ENCODE data around the gene STAB2.

STAB2 gene

GRCh38 chr12:103758310-103759089 lies 171.4 kb downstream of the STAB2 start:
- TF ChIP-seq CTCF (conservative IDR thresholded peaks at IDR 0.05; ENCODE audit: low read depth, low read length), result no peak
- H3K27me3 ChIP-seq (ENCODE audit: insufficient read depth, low read depth), result no peaks in the 10 kb centered on the region
- H3K27ac ChIP-seq, result no peak overlapping the region
- H2AFZ ChIP-seq (ENCODE audit: low read depth), result no peak overlapping the region
- H3K4me2 ChIP-seq, result no peak overlapping the region
- no peak overlapping the region for H3K9ac ChIP-seq
- H3K4me3 ChIP-seq (IDR thresholded peaks at IDR 0.05; ENCODE audit: insufficient read depth, low read depth, low read length), result no peak overlapping the region
- H3K36me3 ChIP-seq (ENCODE audit: insufficient read depth), result no peaks in the 10 kb centered on the region
- no peaks in the 10 kb centered on the region for H4K20me1 ChIP-seq (ENCODE audit: insufficient read depth)
- H3K79me2 ChIP-seq (ENCODE audit: insufficient read depth, low read depth), result no peaks in the 10 kb centered on the region
- no peaks in the 10 kb centered on the region for H3K4me1 ChIP-seq (ENCODE audit: low read depth, poor library complexity, severe bottlenecking)

GRCh38 chr12:103762473-103762872 lies 175.4 kb downstream of the STAB2 start:
- Histone ChIP-seq H3K4me2 (no peak overlapping the region), H3K27me3 (ENCODE audit: insufficient read depth, low read depth) (no peaks in the 10 kb centered on the region), H2AFZ (ENCODE audit: low read depth) (no peak overlapping the region), H3K4me1 (ENCODE audit: low read depth, poor library complexity, severe bottlenecking) (no peaks in the 10 kb centered on the region), H3K36me3 (ENCODE audit: insufficient read depth) (no peaks in the 10 kb centered on the region), H3K27ac (no peak overlapping the region), H3K9ac (no peak overlapping the region), H3K4me3 (IDR thresholded peaks at IDR 0.05; ENCODE audit: insufficient read depth, low read depth, low read length) (no peak overlapping the region), H3K79me2 (ENCODE audit: insufficient read depth, low read depth) (no peaks in the 10 kb centered on the region), H4K20me1 (ENCODE audit: insufficient read depth) (no peaks in the 10 kb centered on the region)
- TF ChIP-seq CTCF (conservative IDR thresholded peaks at IDR 0.05; ENCODE audit: low read depth, low read length), result no peak

- Histone ChIP-seq H4K20me1 (ENCODE audit: insufficient read depth) (no peaks in the 10 kb centered on the region), H3K4me3 (IDR thresholded peaks at IDR 0.05; ENCODE audit: insufficient read depth, low read depth, low read length) (no peak overlapping the region), H3K4me1 (ENCODE audit: low read depth, poor library complexity, severe bottlenecking) (no peaks in the 10 kb centered on the region), H3K36me3 (ENCODE audit: insufficient read depth) (no peaks in the 10 kb centered on the region), H2AFZ (ENCODE audit: low read depth) (no peak overlapping the region), H3K4me2 (no peak overlapping the region), H3K27ac (no peak overlapping the region), H3K79me2 (ENCODE audit: insufficient read depth, low read depth) (no peaks in the 10 kb centered on the region), H3K27me3 (ENCODE audit: insufficient read depth, low read depth) (no peaks in the 10 kb centered on the region), H3K9ac (no peak overlapping the region)
- no peak for TF ChIP-seq CTCF (conservative IDR thresholded peaks at IDR 0.05; ENCODE audit: low read depth, low read length)
Observed at GRCh38 chr12:103765322-103765721, 178.2 kb downstream of the STAB2 start.

GRCh38 chr12:103766028-103766427 lies 179.0 kb downstream of the STAB2 start:
- Histone ChIP-seq H2AFZ (ENCODE audit: low read depth) (no peak overlapping the region), H3K4me1 (ENCODE audit: low read depth, poor library complexity, severe bottlenecking) (no peaks in the 10 kb centered on the region), H3K36me3 (ENCODE audit: insufficient read depth) (no peaks in the 10 kb centered on the region), H3K4me2 (no peak overlapping the region), H4K20me1 (ENCODE audit: insufficient read depth) (no peaks in the 10 kb centered on the region), H3K4me3 (IDR thresholded peaks at IDR 0.05; ENCODE audit: insufficient read depth, low read depth, low read length) (no peak overlapping the region), H3K79me2 (ENCODE audit: insufficient read depth, low read depth) (no peaks in the 10 kb centered on the region), H3K27me3 (ENCODE audit: insufficient read depth, low read depth) (no peaks in the 10 kb centered on the region), H3K27ac (no peak overlapping the region), H3K9ac (no peak overlapping the region)
- TF ChIP-seq CTCF (conservative IDR thresholded peaks at IDR 0.05; ENCODE audit: low read depth, low read length), result no peak

Measured in KMS-11 (cell line).